ENCODE results near the gene EIF4G3.

DNA sequence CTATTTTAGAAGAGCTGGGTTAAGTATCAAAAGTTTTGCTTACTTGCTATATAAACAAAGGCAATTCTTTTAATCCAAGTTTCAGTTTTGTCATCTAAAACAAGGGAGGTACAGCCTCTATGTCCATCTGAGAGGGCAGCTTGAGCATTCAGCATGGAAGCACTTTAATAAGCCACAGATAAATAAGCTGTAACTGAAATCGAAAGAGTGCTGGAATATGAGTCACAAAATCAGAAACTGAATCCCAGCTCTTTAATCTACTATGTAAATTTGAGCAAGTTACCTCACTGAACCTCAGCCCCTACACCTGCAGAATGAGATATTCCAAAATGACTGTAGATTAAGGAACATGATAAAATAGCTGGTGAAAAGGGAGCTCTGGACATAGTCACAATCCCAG, 309.6 kb downstream of the EIF4G3 start:
- TF ChIP-seq, protein P1, sequence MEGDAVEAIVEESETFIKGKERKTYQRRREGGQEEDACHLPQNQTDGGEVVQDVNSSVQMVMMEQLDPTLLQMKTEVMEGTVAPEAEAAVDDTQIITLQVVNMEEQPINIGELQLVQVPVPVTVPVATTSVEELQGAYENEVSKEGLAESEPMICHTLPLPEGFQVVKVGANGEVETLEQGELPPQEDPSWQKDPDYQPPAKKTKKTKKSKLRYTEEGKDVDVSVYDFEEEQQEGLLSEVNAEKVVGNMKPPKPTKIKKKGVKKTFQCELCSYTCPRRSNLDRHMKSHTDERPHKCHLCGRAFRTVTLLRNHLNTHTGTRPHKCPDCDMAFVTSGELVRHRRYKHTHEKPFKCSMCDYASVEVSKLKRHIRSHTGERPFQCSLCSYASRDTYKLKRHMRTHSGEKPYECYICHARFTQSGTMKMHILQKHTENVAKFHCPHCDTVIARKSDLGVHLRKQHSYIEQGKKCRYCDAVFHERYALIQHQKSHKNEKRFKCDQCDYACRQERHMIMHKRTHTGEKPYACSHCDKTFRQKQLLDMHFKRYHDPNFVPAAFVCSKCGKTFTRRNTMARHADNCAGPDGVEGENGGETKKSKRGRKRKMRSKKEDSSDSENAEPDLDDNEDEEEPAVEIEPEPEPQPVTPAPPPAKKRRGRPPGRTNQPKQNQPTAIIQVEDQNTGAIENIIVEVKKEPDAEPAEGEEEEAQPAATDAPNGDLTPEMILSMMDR (conservative IDR thresholded peaks at IDR 0.05 in 1 of 2, IDR thresholded peaks at IDR 0.05 in 1 of 2; ENCODE audit: low read depth in 1 of 2, low read length in 2 of 2): no peak
- no peak for TF ChIP-seq EZH2 (IDR thresholded peaks at IDR 0.05; ENCODE audit: low read length, missing control alignments)
